ENCODE results near the gene CPXM2. TPM values are rescaled to one million over a fixed set of nuclear protein-coding genes. Genes with fewer than 3 reads are reported as not detected.

CPXM2 gene
- total RNA-seq, 3 donors from 2014 or later (not counting 1 experiment from before 2014, with no cell fraction given), result not detected

DNA sequence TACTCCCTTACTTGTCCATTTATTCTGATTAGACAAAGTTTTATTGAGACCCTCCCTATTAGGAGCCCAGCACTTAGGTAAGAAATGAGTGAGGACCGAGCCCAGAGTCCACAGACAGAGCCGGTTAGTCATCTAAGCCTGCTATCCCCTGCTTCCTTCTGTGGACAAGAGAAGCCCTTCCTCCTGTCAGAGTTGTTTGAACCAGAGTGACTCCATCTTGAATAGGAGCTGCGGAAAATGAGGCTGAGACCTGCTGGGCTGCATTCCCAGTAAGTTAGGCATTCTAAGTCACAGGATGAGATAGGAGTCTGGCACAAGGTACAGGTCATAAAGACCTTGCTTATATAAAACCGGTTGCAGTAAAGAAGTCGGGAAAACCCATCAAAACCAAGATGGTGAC is 109.1 kb downstream of the CPXM2 start:
- H3K27me3 ChIP-seq (ENCODE audit: control insufficient read depth, insufficient read depth, low read length), result no peaks in the 10 kb centered on the region
- WGBS (ENCODE audit: insufficient coverage), result 82% methylated on average over 5 of the region's 5 CpGs
- Mint-ChIP-seq H3K9me3 (no peaks in the 10 kb centered on the region), H3K4me1 (no peaks in the 10 kb centered on the region), H3K27ac (no peak overlapping the region), H3K36me3 (no peaks in the 10 kb centered on the region), H3K4me3 (no peak overlapping the region), H3K27me3 (ENCODE audit: low read depth in 2 of 2) (peaks cover 48 to 83% of the 10 kb centered on the region in 2 donors)
- no peak overlapping the region for H3K27ac ChIP-seq (ENCODE audit: low read length)
- DNase-seq (no peak), ATAC-seq (no peak)
- no peaks in the 10 kb centered on the region for H3K9me3 ChIP-seq (ENCODE audit: control insufficient read depth, insufficient read depth, low read length)
- TF ChIP-seq CTCF (IDR thresholded peaks at IDR 0.05), result no peak
- intact Hi-C loops (cut with micrococcal nuclease), result no loop called here
- H3K4me1 ChIP-seq (ENCODE audit: control insufficient read depth, insufficient read depth, low read length), result no peaks in the 10 kb centered on the region
- no peaks in the 10 kb centered on the region for H3K36me3 ChIP-seq (ENCODE audit: control insufficient read depth, insufficient read depth, low read length)
- H3K4me3 ChIP-seq (ENCODE audit: low read length), result no peak overlapping the region

- ATAC-seq (no peak), DNase-seq (no peak)
- H3K9me3 ChIP-seq (ENCODE audit: control insufficient read depth, insufficient read depth, low read length), result no peaks in the 10 kb centered on the region
- intact Hi-C loops (cut with micrococcal nuclease), result no loop called here
- Mint-ChIP-seq H3K36me3 (no peaks in the 10 kb centered on the region), H3K4me1 (no peaks in the 10 kb centered on the region), H3K4me3 (no peak overlapping the region), H3K9me3 (no peaks in the 10 kb centered on the region), H3K27me3 (ENCODE audit: low read depth in 2 of 2) (peaks cover 51 to 83% of the 10 kb centered on the region in 2 donors), H3K27ac (no peak overlapping the region)
- no peak overlapping the region for H3K27ac ChIP-seq (ENCODE audit: low read length)
- H3K36me3 ChIP-seq (ENCODE audit: control insufficient read depth, insufficient read depth, low read length), result no peaks in the 10 kb centered on the region
- no peaks in the 10 kb centered on the region for H3K4me1 ChIP-seq (ENCODE audit: control insufficient read depth, insufficient read depth, low read length)
- H3K27me3 ChIP-seq (ENCODE audit: control insufficient read depth, insufficient read depth, low read length), result no peaks in the 10 kb centered on the region
- WGBS (ENCODE audit: insufficient coverage), result 47% methylated on average over 8 of the region's 8 CpGs
- no peak for TF ChIP-seq CTCF (IDR thresholded peaks at IDR 0.05)
- H3K4me3 ChIP-seq (ENCODE audit: low read length), result no peak overlapping the region
Measured at GRCh38 chr10:123781956-123782500, 109.6 kb downstream of the CPXM2 start.

DNA sequence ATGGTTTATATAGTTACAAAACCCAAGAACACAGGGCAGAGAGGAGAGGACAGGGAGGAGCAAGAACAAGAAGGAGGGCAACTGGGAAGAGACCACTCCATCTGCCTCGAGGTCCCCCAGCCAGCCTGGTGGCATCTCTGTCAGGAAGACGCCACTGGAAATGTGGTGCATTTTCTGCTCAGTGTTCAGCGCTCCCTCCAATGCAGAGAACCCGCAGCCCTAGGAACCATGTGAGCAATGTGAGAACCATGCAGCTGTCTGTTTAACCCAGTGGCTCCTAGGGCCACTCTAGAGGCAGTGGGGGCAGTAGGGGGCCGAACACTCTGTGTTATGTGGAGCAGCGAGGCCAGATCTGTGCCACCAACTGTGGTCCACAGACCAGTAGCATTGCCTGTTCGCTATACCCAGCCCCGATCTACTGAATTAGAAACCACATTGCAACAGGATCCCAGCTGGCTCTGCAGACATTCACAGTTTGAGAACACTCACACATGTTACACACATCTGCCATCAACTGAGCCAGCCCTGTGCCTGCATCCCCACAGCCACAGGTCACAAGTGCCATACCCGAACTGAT is 110.2 kb downstream of the CPXM2 start:
- H3K27me3 Mint-ChIP-seq (ENCODE audit: low read depth in 2 of 2), result peaks cover 47 to 83% of the 10 kb centered on the region in 2 donors
- Histone ChIP-seq H3K27me3 (ENCODE audit: control insufficient read depth, insufficient read depth, low read length) (no peaks in the 10 kb centered on the region), H3K36me3 (ENCODE audit: control insufficient read depth, insufficient read depth, low read length) (no peaks in the 10 kb centered on the region), H3K9me3 (ENCODE audit: control insufficient read depth, insufficient read depth, low read length) (no peaks in the 10 kb centered on the region), H3K27ac (ENCODE audit: low read length) (no peak overlapping the region), H3K4me3 (ENCODE audit: low read length) (no peak overlapping the region), H3K4me1 (ENCODE audit: control insufficient read depth, insufficient read depth, low read length) (no peaks in the 10 kb centered on the region)
- DNase-seq (no peak), ATAC-seq (no peak)
- intact Hi-C loops (cut with micrococcal nuclease), result no loop called here
- no peaks in the 10 kb centered on the region for H3K36me3 Mint-ChIP-seq
- no peaks in the 10 kb centered on the region for H3K4me1 Mint-ChIP-seq
- 80% methylated on average over 9 of the region's 9 CpGs for WGBS (ENCODE audit: insufficient coverage)
- H3K4me3 Mint-ChIP-seq, result no peak overlapping the region
- no peak overlapping the region for H3K27ac Mint-ChIP-seq
- TF ChIP-seq CTCF (IDR thresholded peaks at IDR 0.05), result no peak
- H3K9me3 Mint-ChIP-seq, result no peaks in the 10 kb centered on the region
